Mesenchymal stem cell (in vitro differentiated cells and primary cell): ENCODE data around the gene U2SURP.

ENCODE experiments used
- DNase-seq: peaks from one replicate; pipeline ENCODE4 v3.0.0-alpha.2; 2013
- H2AFZ ChIP-seq: one replicate; pipeline ENCODE4 v1.6.1; 2013; ENCODE audit warnings: low read depth, mild to moderate bottlenecking, control low read depth, inconsistent platforms, low read length, moderate library complexity
- H2AK5ac ChIP-seq: 2 replicates; pipeline ENCODE4 v1.6.1; 2013; ENCODE audit warnings: low read length, moderate library complexity, mild to moderate bottlenecking, inconsistent platforms; ENCODE audit not compliant: severe bottlenecking
- H2BK120ac ChIP-seq: one replicate; pipeline ENCODE4 v1.6.1; 2013; ENCODE audit warnings: low read depth, mild to moderate bottlenecking, inconsistent platforms, low read length, moderate library complexity
- H2BK12ac ChIP-seq, 2 experiments: one replicate each; pipeline ENCODE4 v1.6.1; 2013; ENCODE audit warnings: inconsistent platforms in 2 of 2, low read length in 2 of 2, mild to moderate bottlenecking in 2 of 2, moderate library complexity in 2 of 2, control low read depth in 1 of 2
- H2BK15ac ChIP-seq: one replicate; pipeline ENCODE4 v1.6.1; 2013; ENCODE audit warnings: mild to moderate bottlenecking, low read depth, inconsistent platforms; ENCODE audit not compliant: poor library complexity, severe bottlenecking
- H2BK5ac ChIP-seq: 2 replicates; pipeline ENCODE4 v1.6.1; 2013; ENCODE audit warnings: low read depth, mild to moderate bottlenecking, low read length, control low read depth, inconsistent platforms; ENCODE audit not compliant: poor library complexity, severe bottlenecking
- H3K14ac ChIP-seq, 2 experiments: one replicate each; pipeline ENCODE4 v1.6.1; 2013; ENCODE audit warnings: inconsistent platforms in 2 of 2, low read length in 2 of 2, control low read depth in 1 of 2, mild to moderate bottlenecking in 1 of 2, moderate library complexity in 1 of 2
- H3K18ac ChIP-seq, 2 experiments: one replicate each; pipeline ENCODE4 v1.6.1; 2013; ENCODE audit warnings: inconsistent platforms in 2 of 2, low read length in 2 of 2, control low read depth in 1 of 2, low read depth in 1 of 2, mild to moderate bottlenecking in 1 of 2
- H3K23ac ChIP-seq, 2 experiments: one replicate each; pipeline ENCODE4 v1.6.1; 2013; ENCODE audit warnings: inconsistent platforms in 2 of 2, low read length in 2 of 2, mild to moderate bottlenecking in 2 of 2, moderate library complexity in 2 of 2, control low read depth in 1 of 2
- H3K27ac ChIP-seq: 2 replicates; pipeline ENCODE4 v1.5.1; 2013; ENCODE audit warnings: mild to moderate bottlenecking, moderate library complexity, low read length, control low read depth, inconsistent platforms; ENCODE audit not compliant: poor library complexity, severe bottlenecking
- H3K27me3 ChIP-seq, 2 experiments: 2 replicates each; pipeline versions ENCODE4 v1.6.1 to v1.7.0; 2013; ENCODE audit warnings: low read length in 2 of 2, mild to moderate bottlenecking in 2 of 2, moderate library complexity in 2 of 2, control low read depth in 1 of 2, inconsistent platforms in 1 of 2; ENCODE audit not compliant: control insufficient read depth in 1 of 2, insufficient read depth in 1 of 2
- H3K36me3 ChIP-seq, 2 experiments: 2 replicates each; pipeline versions ENCODE4 v1.6.1 to v1.7.0; 2013; ENCODE audit warnings: low read length in 2 of 2, control low read depth in 1 of 2, inconsistent platforms in 1 of 2, low read depth in 1 of 2, mild to moderate bottlenecking in 1 of 2; ENCODE audit not compliant: insufficient read depth in 2 of 2, control insufficient read depth in 1 of 2
- H3K4ac ChIP-seq, 2 experiments: one replicate each; pipeline ENCODE4 v1.6.1; 2013; ENCODE audit warnings: inconsistent platforms in 2 of 2, low read length in 2 of 2, mild to moderate bottlenecking in 2 of 2, moderate library complexity in 2 of 2, control low read depth in 1 of 2, low read depth in 1 of 2
- H3K4me1 ChIP-seq: 2 replicates; pipeline ENCODE4 v1.6.1; 2013; ENCODE audit warnings: low read depth, low read length, control low read depth; ENCODE audit not compliant: control insufficient read depth, insufficient read depth
- H3K4me2 ChIP-seq: 2 replicates; pipeline ENCODE4 v1.6.1; 2013; ENCODE audit warnings: low read length, mild to moderate bottlenecking, inconsistent platforms; ENCODE audit not compliant: poor library complexity, severe bottlenecking
- H3K4me3 ChIP-seq, 2 experiments: 2 replicates each; pipeline versions ENCODE4 v1.5.1 to v1.7.0; 2013; ENCODE audit warnings: low read length in 2 of 2, mild to moderate bottlenecking in 2 of 2, control low read depth in 1 of 2, low read depth in 1 of 2; ENCODE audit not compliant: insufficient read depth in 1 of 2
- H3K79me1 ChIP-seq: replicated peaks from 2 replicates; pipeline ENCODE4 v1.6.1; 2013; ENCODE audit warnings: mild to moderate bottlenecking, control low read depth, low read length, inconsistent platforms; ENCODE audit not compliant: poor library complexity, severe bottlenecking
- H3K9ac ChIP-seq: 2 replicates; pipeline ENCODE4 v1.7.0; 2013; ENCODE audit warnings: mild to moderate bottlenecking, low read length, moderate library complexity
- H3K9me3 ChIP-seq: 2 replicates; pipeline ENCODE4 v1.7.0; 2013; ENCODE audit warnings: mild to moderate bottlenecking, low read length; ENCODE audit not compliant: control insufficient read depth
- H4K8ac ChIP-seq: one replicate; pipeline ENCODE4 v1.6.1; 2013; ENCODE audit warnings: inconsistent platforms, mild to moderate bottlenecking, low read length, moderate library complexity
- H4K91ac ChIP-seq: one replicate; pipeline ENCODE4 v1.6.1; 2013; ENCODE audit warnings: mild to moderate bottlenecking, low read length, inconsistent platforms
- WGBS: methylation state at CpG from one replicate; pipeline ENCODE4 v1.1.7; 2013; ENCODE audit warnings: mixed read lengths; 5-methylcytosine and 5-hydroxymethylcytosine counted together

U2SURP gene

DNA sequence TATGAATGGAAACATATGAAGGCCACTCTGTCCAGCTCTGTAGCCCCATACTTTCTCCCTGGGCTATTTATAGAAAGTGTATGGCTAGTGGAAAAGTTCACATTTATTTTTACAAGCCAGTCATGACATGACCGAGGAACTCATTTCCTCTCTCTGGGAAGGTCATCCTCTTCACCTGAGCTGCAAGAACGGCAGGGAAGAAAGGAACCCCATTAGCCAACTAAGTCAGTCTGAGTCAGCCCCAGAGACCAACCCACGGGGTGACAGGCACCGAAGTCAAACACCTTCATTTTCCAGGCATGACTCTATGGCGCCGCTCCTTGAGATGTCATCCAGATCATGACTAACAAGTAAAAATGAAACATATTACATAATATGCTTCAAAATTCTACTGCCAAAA is 42.7 kb upstream of the U2SURP start:
- no peak overlapping the region for H3K27ac ChIP-seq
- H3K4me2 ChIP-seq, result no peak overlapping the region
- no peaks in the 10 kb centered on the region for H3K9me3 ChIP-seq
- DNase-seq, result no peak
- H3K14ac ChIP-seq, result no peak overlapping the region
- no peak overlapping the region for H3K23ac ChIP-seq
- peaks cover 14% of the 10 kb centered on the region for H3K4me1 ChIP-seq
- H3K9ac ChIP-seq, result no peak overlapping the region
- no peak overlapping the region for H4K8ac ChIP-seq
- no peak overlapping the region for H3K4ac ChIP-seq
- H3K18ac ChIP-seq, result no peak overlapping the region
- H2AK5ac ChIP-seq, result no peak overlapping the region
- H4K91ac ChIP-seq, result no peak overlapping the region
- H2BK12ac ChIP-seq, result no peak overlapping the region
- no peak overlapping the region for H2BK15ac ChIP-seq
- H2AFZ ChIP-seq, result no peak overlapping the region
- no peak overlapping the region for H2BK120ac ChIP-seq
- H3K4me3 ChIP-seq, result no peak overlapping the region
- WGBS, result 34% methylated on average over 3 of the region's 6 CpGs
- H2BK5ac ChIP-seq, result no peak overlapping the region
- H3K36me3 ChIP-seq, result no peaks in the 10 kb centered on the region
- H3K27me3 ChIP-seq, result peaks cover 0 to 13% of the 10 kb centered on the region in 2 experiments
- no peaks in the 10 kb centered on the region for H3K79me1 ChIP-seq

DNA sequence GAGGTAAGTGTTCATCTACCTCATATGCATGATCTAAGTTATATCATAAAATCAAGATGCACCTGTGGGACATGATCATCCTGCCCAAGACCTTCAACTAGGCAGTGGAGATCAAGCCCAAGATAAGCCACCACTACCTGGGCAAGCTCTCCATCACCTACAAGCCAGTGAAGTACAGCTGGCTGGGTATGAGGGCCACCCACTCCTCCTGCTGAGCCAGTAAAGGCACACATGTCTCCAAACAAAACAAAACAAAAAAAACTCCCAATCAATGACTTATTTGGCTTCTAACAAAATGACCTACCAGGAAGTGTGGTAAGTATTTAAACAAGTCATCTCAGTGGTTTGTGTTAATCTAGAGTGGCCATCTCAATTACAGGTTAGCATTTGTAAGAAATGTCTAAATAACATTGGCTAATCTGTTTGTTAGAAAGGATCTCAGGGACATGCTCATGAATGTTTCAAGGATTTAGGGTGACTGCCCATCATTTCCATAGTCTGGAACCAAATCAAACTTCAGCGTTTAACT is 41.0 kb upstream of the U2SURP start:
- Histone ChIP-seq H3K23ac (no peak overlapping the region), H4K91ac (no peak overlapping the region), H4K8ac (no peak overlapping the region), H3K27ac (no peak overlapping the region), H3K27me3 (peaks cover 0 to 13% of the 10 kb centered on the region in 2 experiments), H2AFZ (no peak overlapping the region), H2BK120ac (no peak overlapping the region), H2BK5ac (no peak overlapping the region), H3K18ac (no peak overlapping the region), H2BK15ac (no peak overlapping the region), H3K9ac (no peak overlapping the region), H3K4me3 (no peak overlapping the region), H3K9me3 (no peaks in the 10 kb centered on the region), H3K79me1 (no peaks in the 10 kb centered on the region), H2AK5ac (no peak overlapping the region), H3K4ac (no peak overlapping the region), H3K4me2 (no peak overlapping the region), H3K36me3 (no peaks in the 10 kb centered on the region), H3K14ac (no peak overlapping the region), H2BK12ac (no peak overlapping the region), H3K4me1 (peaks cover 18% of the 10 kb centered on the region)
- no CpG with 5 or more reads among the region's 1 CpG for WGBS
- DNase-seq, result no peak

GRCh38 chr3:142961539-142961938 is 39.8 kb upstream of the U2SURP start:
- 98% methylated on average over 1 of the region's 2 CpGs for WGBS
- Histone ChIP-seq H2BK12ac (no peak overlapping the region), H2BK15ac (no peak overlapping the region), H3K4ac (no peak overlapping the region), H2BK5ac (no peak overlapping the region), H3K36me3 (no peaks in the 10 kb centered on the region), H3K9ac (no peak overlapping the region), H3K4me1 (peaks cover 18% of the 10 kb centered on the region), H3K4me3 (no peak overlapping the region), H3K79me1 (no peaks in the 10 kb centered on the region), H3K14ac (no peak overlapping the region), H4K8ac (no peak overlapping the region), H3K18ac (no peak overlapping the region), H4K91ac (no peak overlapping the region), H3K4me2 (no peak overlapping the region), H2AFZ (no peak overlapping the region), H3K23ac (no peak overlapping the region), H3K27me3 (peaks cover 0 to 13% of the 10 kb centered on the region in 2 experiments), H2BK120ac (no peak overlapping the region), H3K27ac (no peak overlapping the region), H3K9me3 (no peaks in the 10 kb centered on the region), H2AK5ac (no peak overlapping the region)
- DNase-seq, result no peak

DNA sequence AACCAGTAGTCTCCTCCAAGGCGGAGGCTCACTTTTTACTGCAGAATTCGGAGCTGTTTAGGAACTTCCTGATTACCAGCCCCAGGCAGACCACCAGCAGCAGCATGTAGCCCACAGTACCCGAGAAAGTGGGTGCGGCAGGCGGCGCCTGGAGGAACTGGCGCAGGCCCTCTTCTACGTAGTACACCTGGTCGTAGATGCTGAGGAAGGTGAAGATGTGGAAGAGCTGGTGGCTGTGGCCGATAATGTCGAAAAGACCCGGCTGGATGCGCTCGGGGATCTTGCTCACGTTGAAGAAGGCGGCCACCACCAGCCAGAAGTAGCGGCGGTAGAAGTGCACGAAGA is 39.2 kb upstream of the U2SURP start:
- WGBS, result 93% methylated on average over 19 of the region's 19 CpGs
- no peak overlapping the region for H3K14ac ChIP-seq

More for the DNA sequence above, 39.2 kb upstream of the U2SURP start:
- H3K18ac ChIP-seq, result no peak overlapping the region
- H3K9me3 ChIP-seq, result no peaks in the 10 kb centered on the region
- no peak overlapping the region for H3K9ac ChIP-seq
- peaks cover 0 to 13% of the 10 kb centered on the region in 2 experiments for H3K27me3 ChIP-seq
- no peak overlapping the region for H3K27ac ChIP-seq
- no peaks in the 10 kb centered on the region for H3K79me1 ChIP-seq
- H3K36me3 ChIP-seq, result no peaks in the 10 kb centered on the region
- no peak overlapping the region for H3K4me2 ChIP-seq
- H2AK5ac ChIP-seq, result no peak overlapping the region
- no peak overlapping the region for H2BK12ac ChIP-seq
- H4K8ac ChIP-seq, result no peak overlapping the region
- H2BK5ac ChIP-seq, result no peak overlapping the region
- no peak overlapping the region for H3K4ac ChIP-seq
- H3K4me1 ChIP-seq, result peaks cover 18% of the 10 kb centered on the region
- DNase-seq, result no peak
- no peak overlapping the region for H3K23ac ChIP-seq
- no peak overlapping the region for H2BK120ac ChIP-seq
- no peak overlapping the region for H4K91ac ChIP-seq
- no peak overlapping the region for H2BK15ac ChIP-seq
- H2AFZ ChIP-seq, result no peak overlapping the region
- no peak overlapping the region for H3K4me3 ChIP-seq
